ENCODE measurements around the gene SGPL1.
"Not testable (repeated sequence)": the region's sequence is repeated elsewhere in the genome, so short reads cannot be mapped to it uniquely, and the experiment has no call there.

The SGPL1 gene

DNA sequence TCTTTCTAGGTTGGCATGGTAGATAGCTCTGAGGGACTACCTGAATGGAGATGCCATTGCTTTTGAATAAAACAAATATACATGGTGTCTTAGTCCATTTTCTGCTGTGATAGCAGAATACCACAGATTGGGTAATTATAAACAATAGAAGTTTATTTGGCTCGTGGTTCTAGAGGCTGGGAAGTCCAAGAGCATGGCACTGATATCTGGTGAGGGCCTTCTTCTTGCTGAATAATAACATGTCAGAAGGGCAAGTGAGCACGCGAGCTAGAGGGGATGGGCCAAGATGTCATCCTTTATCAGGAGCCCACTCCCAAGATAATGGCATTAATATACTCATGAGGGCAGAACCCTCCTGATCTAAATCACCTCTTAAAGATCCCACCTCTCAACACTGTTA, 21.9 kb downstream of the SGPL1 start:
- no peak for DNase-seq (ENCODE audit: low read depth in 1 of 2, low spot score in 1 of 2)

DNA sequence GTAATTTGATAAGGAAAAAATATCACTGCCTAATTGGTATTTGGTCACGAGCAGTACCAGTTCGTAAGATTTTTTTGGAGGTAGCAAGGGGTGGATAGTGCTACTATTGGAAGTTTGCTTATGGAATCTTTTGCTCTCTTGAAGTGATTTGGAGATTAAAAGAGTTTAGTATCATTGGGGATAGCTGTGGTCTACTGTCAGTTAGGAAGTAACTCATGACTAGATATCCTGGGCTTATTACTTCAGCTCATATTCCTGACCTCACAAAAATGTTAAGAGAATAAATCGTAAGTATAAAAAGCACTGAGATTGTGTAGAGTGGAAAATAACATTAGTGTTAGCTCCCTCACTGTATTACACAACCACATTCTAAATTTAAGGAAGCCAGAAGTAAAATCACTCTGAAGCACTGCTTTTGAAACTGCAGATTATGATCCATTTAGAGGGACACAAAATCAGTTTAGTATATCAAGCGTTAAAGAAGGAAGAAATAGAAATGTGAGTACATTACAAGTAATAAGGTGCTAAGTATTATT, 22.6 kb downstream of the SGPL1 start:
- no peak for DNase-seq (ENCODE audit: low read depth in 1 of 2, low spot score in 1 of 2)

DNA sequence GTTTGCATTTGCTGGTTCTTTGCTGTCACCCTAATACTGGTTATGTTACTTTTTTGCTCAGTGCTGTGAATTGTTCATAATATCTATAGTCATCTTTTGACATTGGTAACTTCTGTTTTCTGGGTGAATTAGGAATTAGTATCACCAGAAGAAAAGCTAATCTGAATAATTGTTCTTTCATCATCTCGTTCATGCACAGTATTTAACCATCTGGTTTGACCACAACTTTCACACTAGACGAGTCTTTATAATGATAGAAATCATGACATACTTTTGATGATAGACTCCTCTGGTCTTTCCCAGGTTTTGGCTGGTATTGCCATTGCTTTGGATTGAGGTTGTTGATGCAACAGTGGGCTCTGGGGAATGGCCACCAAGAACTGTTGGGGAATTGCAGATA, 25.1 kb downstream of the SGPL1 start:
- no peak for DNase-seq (ENCODE audit: low read depth in 1 of 2, low spot score in 1 of 2)

DNA sequence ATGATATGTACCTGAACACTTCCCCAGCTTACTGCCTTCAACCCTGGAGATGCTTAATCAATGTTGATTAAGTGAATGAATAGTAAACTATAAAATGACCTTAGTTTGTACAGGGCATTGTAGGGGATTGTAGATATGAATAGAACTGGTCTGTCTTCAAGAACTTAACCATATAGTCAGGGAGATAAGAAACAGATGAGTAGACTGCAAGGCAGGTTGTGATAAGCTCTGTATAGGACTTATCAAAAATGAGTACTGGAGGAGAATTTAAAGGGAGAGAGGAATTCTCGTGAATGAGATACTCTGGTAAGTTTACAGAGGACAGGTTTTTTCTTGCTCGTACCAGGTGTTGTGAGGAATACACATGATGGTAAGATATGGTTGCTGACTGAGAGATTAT, 27.6 kb downstream of the SGPL1 start:
- no peak for DNase-seq (ENCODE audit: low read depth in 1 of 2, low spot score in 1 of 2)

DNA sequence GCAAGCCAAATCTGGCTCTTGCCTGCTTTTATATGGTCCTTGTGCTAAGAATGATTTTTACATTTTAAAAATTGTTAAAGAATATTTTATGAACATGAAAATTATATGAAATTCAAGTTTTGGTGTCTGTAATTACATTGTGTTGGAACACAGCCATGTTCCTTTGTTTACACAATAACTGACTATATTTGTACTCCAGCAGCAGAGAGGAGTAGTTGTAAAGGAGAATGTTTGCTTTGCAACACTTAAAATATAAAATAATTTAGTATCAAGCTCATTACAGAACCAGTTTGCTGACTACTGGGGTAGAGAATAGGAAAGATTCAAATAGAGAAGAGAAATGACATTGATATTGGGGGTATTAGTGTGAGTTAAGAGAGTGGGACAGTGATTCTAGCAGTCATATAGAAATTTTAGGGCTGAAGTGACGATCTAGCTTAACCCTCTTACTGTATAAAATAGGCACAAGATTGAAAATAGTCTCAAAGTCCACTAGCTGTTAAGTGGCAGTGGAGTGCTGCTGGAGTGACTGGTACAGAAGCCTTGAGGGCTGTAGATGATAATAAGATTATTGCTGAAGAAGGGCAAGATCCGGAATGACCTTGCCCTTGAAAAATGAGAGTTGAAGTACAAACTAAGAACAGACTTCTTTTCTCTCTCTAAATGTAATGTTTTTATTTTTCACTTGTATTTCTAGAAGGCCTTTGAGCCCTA, 28.2 kb downstream of the SGPL1 start:
- DNase-seq (ENCODE audit: low read depth in 1 of 2, low spot score in 1 of 2), result no peak

DNA sequence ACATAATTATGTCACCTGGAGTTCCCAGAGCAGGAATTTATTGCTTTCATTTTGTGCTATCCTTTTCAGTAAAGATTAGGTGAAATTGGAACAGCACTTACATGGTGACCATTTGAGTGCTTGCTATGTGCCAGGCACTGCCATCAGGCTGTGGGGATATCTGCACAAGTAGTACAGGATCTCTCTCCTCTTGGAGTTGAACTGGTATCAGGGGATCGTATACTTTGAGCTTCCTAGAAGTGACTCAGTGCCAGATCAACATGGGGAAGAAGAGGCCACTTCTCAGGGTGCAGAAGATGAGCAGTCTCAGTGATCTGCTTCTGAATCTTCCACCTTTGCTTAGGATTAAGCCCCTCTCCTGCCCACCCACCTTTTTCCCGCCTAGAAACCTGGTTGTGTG, 29.5 kb downstream of the SGPL1 start:
- no peak for DNase-seq (ENCODE audit: low read depth in 1 of 2, low spot score in 1 of 2)

DNA sequence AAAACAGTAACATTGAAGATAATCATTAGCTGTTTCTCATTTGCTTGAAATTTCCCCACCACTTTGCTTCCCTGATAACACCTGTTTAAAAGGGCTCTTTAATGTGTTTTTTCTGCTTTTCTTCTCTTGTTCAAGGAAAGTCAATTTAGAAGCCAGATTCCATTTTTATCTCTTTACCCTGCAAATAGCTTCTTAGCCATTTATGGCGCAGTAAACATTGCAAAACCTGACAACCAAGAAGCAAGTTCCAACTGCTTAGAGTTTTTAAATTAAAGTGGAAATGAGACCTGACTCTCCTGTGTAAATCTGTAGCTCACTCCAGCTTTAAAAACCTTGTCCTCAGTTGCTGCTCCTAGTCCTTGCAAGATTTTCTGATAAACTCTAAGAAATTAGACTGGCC, 30.1 kb downstream of the SGPL1 start:
- DNase-seq (ENCODE audit: low read depth in 1 of 2, low spot score in 1 of 2), result no peak

DNA sequence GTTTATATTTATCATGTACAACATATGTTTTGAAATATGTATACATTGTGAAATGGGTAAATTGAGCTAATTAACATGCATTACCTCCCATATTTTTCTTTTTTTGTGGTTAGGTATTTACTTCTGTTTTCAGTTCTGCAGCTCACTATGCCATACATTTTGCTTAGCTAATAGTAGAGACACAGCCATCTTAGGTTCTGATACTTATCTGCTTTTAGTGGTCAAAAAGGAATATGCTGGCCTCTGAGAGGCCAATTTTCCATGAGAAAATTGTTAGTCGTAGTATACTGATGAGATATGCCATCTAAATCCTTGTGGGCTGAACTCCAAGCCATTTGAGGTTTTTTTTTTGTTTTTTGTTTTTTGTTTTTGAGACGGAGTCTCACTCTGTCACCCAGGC, 31.0 kb downstream of the SGPL1 start:
- DNase-seq (ENCODE audit: low read depth in 1 of 2, low spot score in 1 of 2), result no peak

DNA sequence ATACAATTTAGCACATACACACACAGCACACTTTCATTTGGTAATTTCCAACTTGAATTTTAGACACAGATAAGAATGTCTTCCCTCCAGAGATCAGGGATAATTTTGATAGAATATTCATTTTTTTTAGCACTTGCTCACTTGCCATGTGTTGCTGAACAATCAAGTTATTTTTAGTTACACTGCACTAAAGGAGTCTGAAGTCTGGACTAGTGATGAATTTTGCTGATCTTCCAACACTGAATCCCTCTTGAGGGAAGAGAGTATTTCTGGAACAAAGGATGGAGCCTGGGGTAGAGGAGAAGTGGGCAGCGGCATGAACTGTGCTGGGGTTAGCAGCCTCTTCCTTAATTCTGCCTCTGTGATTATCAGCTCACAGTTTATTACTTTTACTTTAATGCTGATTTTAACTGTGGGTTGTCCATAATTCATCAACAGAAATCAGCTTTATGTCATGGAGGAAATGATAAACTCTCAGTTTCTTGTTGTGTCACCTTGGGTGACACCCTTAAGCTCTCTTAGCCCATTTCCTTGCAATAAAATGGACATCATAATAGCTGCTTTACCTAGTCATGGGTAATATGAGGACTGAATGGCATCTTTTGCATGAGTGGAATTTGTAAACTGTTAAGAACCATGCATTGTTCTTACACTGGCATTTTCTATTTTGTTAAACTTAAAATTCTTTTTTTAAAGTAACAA, 32.1 kb downstream of the SGPL1 start:
- DNase-seq (ENCODE audit: low read depth in 1 of 2, low spot score in 1 of 2), result no peak

DNA sequence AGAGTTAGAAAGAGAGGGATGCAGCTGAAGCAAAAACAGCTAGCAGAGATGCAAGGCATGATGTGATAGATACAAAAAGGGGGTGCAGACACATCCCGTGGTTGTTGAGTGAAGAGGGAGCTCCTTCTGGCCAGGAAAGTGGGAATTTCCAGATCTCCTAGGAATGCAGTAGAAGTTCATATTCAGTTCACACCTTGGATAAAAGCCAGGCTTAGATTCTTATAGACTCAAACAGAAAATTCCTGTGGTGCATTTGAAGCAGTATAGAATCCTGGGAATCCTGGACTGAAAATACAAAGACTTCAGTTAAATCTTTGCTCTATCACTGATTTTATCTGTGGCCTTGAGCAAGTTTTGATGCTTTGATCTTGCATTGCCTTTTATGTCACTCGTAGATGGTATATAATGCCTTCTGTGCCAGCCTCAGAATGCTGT, 33.9 kb downstream of the SGPL1 start:
- DNase-seq (ENCODE audit: low read depth in 1 of 2, low spot score in 1 of 2), result no peak

DNA sequence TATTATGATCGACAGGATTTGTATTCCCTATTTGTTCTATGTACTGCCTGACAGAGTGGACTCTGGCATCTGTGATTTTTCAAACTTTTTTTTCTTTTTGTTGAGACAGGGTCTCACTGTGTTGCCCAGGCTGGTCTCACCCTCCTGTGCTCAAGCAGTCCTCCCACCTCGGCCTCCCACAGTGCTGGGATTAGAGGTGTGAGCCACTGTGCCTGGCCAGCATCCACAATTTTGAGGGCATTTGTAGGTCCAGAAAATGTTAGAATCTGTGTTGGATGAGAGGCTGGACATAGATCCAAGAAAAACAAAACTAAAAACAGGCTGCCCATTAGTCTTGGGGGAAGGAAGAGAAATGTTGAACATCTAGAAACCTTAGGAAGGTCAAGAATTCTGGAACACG, 34.3 kb downstream of the SGPL1 start:
- DNase-seq (ENCODE audit: low read depth in 1 of 2, low spot score in 1 of 2), result no peak

DNA sequence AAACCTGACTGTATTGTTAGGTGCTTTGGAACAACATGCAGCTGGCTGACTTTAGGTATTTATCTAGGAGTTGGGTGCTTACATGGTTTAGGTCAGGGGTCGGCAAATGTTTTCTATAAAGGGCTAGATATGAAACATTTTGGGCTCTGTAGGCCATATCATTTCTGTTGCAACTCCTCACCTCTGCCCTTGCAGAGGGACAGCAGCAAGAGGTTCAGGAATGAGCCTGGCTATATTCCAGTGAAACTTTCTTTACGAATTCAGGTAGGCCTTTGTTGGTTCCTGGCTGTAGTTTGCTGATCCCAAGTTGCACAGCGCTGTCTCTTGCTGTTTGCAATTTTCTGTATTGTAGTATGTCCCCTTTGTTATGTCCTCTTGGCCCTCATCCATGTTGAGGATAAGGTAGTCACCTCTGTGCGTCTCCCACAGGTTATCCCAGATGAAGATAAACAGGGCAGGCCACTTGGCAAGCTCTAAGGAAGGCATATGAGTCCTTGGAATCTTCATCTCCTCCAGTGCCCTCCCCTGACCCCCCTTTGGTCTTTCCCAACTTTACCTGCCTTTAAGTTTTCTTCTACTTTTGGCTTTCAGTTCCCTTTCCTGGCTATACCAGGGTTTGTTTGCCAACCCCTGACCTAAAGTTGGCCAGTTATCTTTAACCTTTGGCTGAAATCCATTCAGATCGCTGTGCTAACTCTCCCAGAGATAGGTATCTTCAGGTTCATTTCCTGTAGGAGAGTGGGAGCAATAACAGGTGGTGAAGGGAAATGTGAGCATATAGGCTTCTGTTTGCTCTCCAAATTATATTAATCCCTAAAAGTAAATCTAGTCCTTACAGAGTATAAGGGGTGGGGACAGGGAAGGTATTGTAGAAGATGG, 36.1 kb downstream of the SGPL1 start:
- no peak for DNase-seq (ENCODE audit: low read depth in 1 of 2, low spot score in 1 of 2)

DNA sequence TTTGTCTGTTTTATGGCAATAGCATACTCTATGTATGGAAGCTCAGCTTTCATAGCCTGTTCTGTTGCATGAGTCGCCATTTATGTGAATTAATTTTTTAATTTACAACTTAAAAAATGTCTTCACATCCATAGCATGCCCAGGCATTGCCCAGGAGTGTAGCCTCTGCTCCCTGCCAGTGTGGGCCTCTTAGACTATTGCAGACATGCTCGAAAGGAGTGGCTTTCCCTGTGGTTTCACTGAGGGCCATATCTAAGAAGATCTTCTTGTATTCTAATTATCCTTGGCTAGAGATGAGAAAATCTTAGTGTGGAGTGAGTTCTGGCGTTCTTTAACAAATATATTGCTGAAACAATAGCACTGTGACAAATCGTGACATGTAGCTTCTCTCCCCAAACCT, 37.3 kb downstream of the SGPL1 start:
- DNase-seq (ENCODE audit: low read depth in 1 of 2, low spot score in 1 of 2), result no peak

DNA sequence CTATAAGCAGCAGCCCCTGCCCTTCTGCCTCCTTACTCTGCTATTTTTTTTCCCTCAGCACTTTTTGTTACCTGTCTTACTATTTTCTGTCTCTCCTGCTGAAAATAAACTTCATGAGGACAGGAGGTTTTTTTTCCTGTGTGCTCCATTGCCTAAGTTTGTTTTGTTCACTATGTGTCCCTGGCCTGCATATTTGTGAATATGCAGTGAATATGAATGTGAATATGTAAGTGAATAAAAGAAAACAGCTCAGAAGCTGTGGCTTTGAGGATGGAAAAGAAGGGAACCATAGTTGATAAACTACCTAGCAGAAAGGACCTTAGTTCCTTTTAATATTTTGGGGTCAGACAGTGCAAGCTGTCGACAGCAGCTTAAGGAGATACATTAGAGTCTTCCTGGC, 37.7 kb downstream of the SGPL1 start:
- no peak for DNase-seq (ENCODE audit: low read depth in 1 of 2, low spot score in 1 of 2)

DNA sequence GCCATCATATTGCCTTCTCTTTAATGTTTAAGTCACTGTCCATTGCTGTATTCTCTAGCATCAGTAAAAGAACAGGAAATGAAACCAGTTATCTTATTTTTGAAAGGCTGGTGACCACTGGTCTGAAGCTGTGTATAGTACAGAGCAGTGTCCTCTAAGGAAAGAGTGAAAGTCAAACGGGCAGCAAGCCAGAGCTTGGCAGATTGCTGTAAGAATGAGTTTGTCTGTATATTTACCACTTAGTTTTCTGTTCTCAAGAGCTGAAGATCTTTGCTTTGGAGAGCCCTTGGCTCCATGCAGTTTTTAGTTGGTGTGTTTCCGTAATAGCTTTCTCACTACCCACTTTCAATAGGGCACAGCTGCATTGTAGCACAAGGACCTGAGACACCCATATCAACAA, 40.7 kb downstream of the SGPL1 start:
- DNase-seq (ENCODE audit: low read depth in 1 of 2, low spot score in 1 of 2), result no peak

DNA sequence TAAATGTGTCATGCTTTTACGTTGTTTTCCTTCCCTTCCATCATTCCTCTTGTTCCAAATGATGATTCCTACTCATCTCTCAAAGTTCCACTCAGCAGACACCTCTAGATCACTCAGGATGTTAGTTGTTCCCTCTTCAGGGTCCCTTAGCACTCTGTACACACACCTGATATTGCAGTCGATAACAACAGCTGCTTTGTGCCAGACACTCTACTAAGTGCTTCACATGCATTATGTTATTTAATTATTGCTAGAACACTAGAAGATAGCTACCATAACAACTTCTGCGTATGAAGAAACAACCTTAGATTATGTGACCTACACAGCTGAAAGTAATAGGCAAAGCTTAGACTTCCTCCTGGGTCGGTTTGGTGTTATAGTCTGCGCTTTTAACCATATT, 43.0 kb downstream of the SGPL1 start:
- no peak for DNase-seq (ENCODE audit: low read depth in 1 of 2, low spot score in 1 of 2)

DNA sequence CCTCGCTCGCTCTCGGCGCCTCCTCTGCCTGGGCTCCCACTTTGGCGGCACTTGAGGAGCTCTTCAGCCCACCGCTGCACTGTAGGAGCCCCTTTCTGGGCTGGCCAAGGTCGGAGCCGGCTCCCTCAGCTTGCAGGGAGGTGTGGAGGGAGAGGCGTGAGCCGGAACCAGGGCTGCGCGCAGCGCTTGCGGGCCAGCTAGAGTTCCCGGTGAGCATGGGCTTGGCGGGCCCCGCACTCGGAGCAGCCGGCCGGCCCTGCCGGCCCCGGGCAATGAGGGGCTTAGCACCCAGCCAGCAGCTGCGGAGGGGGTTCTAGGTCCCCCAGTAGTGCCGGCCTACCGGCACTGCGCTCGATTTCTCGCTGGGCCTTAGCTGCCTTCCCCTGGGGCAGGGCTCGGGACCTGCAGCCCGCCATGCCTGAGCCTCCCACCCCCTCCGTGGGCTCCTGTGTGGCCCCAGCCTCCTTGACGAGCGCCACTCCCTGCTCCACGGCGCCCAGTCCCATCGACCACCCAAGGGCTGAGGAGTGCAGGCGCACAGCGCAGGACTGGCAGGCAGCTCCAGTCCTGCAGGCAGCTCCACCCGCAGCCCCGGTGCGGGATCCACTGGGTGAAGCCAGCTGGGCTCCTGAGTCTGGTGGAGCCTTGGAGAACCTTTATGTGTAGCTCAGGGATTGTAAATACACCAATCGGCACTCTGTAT, 45.9 kb downstream of the SGPL1 start:
- DNase-seq (ENCODE audit: low read depth in 1 of 2, low spot score in 1 of 2), result not testable (repeated sequence)

DNA sequence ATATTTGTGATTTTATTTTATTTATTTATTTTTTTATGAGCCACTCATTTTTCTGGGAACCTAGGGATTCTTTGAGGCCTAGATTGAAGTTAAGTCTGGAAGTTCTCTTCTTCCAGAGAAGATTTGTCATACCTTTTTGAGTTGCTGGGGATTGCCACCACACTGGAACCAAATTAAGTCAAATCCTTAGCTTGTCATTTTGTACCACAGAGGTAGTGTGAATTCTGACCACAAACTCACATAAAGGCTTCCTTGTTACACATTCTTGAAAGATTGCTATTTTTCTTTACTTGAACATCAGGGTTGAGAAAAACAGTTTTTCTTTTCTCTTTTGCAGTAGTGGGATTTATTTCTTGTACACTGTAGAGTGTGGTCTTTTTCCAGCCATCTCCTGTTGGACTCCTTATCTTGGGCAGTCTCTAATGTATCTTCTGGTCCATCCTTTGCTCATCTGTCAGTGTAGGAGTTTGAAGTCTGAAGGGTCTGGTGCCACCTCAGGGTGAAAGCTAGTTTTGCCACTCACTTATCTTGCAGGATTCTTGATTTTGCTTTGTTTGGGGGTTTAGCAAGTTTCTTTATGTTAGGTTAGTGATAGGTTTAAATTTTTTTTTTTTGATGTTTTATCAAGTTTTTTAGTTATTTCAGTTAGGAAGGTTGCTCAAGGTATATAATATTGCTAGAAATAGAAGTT, 47.9 kb downstream of the SGPL1 start:
- DNase-seq (ENCODE audit: low read depth in 1 of 2, low spot score in 1 of 2), result no peak

DNA sequence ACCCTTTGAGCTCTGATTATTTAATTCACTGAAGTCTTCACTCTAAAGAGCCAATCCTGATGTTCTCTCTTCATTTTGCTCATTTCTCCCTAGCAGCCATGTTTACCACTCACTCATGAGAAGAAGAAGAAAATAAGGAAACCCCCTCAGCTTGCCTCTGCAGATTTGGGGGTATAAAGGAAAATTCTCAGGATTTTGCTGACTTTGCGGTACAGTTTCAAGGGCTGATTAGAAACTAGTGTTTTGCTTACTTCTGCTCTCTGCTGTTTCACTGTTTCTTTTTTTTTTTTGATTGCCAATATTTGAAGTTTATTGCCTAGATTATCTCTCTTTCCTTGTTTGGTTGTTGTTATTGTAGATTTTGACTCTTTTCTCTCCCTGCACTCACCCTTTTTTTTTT, 49.2 kb downstream of the SGPL1 start:
- DNase-seq (ENCODE audit: low read depth in 1 of 2, low spot score in 1 of 2), result no peak

DNA sequence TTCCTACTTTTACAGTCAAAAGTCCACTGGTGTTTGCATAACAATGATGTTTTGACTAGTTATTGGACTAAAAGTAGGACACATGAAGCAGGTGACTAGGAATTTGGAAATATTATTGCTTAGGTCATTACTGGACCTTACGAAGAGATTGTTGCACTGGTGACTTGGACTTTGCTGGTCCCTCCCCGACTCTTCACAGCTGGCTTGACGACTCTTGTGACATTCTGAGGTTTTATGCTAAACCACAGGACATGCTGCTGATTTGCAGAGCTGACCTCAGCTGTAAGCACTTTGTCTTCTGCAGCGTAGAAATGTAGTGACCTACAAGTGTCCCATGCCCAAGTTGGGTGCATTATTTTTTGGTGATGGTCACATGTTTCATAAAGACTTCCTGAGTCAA, 50.7 kb downstream of the SGPL1 start:
- no peak for DNase-seq (ENCODE audit: low read depth in 1 of 2, low spot score in 1 of 2)

DNA sequence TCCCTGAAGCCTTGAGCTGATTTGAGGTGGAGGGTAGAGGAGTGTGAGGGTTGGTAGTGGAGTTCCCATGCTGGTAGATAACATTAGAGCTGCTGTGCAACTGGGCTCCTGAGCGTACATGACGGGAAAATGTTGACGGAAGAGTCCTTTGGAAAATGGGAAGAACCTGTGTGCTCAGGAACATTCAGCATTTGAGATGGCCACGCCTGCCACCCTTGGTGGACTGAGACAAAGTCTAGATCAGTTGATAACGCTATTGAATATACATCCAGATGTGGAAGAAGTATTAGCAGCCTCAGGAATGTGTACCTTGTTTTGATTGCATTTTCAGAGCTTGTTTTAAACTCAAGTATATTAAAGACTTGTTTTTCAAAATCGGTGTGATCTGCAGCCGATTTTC, 56.5 kb downstream of the SGPL1 start:
- no peak for DNase-seq (ENCODE audit: low read depth in 1 of 2, low spot score in 1 of 2)
